GM08714 (cell line): ENCODE results near the gene PNMT.

ENCODE experiments used
- H3K4me3 ChIP-seq: fragments of 200-500 bp; sonication (Bioruptor generic); 2 replicates; pipeline ENCODE4 v1.5.1; 2014; ENCODE audit warnings: mild to moderate bottlenecking, low read length, inconsistent platforms
- ZNF274 ChIP-seq: IDR thresholded peaks from 2 replicates; pipeline ENCODE4 v1.6.1; 2012; ENCODE audit warnings: mild to moderate bottlenecking, low read depth, low read length

PNMT gene

DNA sequence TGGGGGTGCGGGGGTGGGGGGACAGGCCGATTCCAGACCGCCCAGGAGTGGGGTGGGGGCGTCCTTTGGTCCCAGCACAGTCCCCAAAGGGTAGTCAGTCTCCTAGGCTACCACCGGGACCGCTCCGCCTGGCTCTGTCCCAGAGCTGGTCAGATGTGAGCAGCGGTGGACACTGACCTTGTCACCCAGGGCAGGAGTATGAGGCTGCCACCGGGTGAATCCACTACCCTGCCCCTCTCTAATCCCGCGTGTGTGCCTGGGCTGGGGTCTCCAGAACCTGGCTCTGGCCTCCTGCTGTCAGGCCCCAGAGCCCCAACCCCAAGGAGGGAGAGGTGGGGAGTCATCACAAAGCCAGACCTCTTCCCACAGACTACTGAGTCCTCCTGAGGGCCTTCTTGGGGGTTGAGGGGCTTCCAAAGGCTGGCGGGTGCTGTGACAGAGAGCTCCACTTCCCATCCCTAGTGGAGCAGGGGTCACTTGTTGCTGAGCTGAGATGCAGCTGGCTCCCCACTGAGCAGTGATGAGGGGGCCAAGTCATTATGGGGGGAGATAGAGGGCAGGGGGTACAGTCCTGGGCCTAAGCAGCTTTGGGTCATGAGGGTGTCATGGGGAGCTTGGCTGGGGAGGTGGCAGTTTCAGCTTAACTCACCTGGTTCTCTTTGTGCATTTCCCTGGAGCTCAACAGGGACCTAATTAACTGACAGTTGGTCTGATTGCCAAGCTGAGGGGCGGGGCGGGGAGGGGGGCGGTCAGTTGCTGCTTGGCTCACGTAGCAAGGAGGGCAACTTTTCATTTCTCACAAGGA, 40.3 kb upstream of the PNMT start:
- TF ChIP-seq ZNF274 = no peak
- H3K4me3 ChIP-seq = no peak overlapping the region

DNA sequence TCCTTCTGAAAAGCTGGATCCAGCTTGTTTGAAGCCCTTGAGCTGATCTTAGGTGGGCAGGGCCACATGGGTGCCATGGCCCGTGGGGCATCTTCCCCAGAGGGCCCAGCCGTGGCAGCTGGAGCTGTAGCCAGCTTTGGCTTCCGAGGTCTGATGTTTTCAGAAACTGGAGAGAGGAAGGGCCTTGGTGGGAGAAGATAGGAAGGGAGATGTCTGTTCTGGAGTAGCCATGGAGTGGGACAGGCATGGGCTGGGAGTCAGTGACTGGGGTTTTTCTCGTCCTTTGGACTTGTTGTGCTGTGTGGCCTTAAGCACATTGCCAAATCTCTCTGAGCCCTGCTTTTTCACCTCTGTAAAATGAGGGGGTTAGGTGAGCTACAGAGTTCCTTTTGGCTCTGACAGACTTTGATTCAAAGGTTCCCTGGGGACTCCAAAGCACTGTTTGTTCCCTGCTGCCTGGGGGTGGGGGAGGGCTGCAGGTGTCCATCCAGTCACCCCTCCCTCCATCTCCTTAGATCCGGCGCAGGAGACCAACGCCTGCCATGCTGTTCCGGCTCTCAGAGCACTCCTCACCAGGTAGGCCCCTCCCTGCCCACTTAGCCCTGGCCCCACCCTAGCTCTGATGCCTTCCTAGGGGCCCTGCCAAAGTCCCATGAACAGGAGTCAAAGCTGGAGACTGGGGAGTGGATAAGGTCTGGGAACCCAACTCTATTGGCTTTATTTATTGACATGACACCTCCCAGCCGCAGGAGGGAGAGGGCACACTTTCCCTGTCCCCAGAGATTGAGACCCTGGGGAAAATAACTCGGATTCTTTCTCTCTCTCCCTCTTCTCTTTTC, 39.4 kb upstream of the PNMT start:
- no peak overlapping the region for H3K4me3 ChIP-seq
- no peak for TF ChIP-seq ZNF274

DNA sequence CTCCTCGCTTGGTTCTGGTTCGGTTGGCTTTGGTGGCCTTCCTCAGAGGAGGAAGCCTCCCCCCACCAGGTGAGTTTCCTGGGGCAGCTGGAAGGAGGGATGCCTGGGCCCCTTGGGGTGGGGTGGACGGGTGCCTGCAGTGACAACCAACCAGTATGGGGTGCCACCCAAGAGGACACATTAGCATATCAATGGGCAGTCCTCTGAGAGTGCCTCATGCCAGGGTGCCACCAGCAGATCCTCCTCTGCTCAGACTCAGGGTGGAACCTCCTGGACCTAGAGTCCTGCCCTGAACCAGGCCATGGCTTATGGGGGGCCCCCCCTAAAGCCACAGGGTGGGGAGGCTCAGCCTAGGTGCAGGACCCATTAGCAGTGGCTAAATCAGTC, 38.8 kb upstream of the PNMT start:
- TF ChIP-seq ZNF274 = no peak
- H3K4me3 ChIP-seq = no peak overlapping the region

DNA sequence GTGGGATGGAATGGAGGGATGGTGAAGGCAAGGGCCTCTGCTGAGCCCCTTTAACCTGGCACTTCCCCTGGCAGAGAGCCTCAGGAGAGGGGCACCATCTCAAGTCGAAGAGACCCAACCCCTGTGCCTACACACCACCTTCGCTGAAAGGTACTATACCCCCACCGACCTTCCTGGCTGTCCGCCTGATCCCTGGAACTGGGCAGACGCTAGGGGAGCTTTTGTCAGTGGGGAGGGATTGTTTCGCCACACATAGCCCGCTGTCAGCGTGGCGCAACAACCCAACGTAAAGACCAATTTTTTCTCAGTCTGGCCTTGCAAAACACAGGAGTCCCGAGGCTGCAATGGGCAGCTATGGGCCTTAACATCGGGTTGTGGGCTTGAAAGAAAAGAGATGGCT, 38.4 kb upstream of the PNMT start:
- H3K4me3 ChIP-seq = no peak overlapping the region
- TF ChIP-seq ZNF274 = no peak

DNA sequence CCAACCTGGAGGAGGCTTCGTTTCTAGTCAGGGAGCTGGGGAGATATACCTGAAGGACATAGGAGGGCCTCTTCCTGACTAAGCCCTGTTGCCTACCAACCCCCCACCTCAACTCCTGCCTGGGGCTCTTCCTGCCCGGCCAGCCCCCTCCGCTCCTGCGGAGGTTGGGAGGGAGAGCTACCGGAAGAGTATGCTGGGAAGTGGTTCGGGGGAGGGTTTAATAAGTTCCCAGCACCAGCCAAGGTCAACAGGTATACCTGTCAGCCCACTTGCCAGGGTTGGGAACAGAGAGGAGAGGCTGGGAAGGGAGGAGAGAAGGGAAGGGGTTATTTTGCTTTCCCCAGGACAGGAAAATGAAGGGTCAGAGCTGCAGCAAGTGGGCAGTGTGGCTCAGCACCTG, 36.9 kb upstream of the PNMT start:
- TF ChIP-seq ZNF274 = no peak

DNA sequence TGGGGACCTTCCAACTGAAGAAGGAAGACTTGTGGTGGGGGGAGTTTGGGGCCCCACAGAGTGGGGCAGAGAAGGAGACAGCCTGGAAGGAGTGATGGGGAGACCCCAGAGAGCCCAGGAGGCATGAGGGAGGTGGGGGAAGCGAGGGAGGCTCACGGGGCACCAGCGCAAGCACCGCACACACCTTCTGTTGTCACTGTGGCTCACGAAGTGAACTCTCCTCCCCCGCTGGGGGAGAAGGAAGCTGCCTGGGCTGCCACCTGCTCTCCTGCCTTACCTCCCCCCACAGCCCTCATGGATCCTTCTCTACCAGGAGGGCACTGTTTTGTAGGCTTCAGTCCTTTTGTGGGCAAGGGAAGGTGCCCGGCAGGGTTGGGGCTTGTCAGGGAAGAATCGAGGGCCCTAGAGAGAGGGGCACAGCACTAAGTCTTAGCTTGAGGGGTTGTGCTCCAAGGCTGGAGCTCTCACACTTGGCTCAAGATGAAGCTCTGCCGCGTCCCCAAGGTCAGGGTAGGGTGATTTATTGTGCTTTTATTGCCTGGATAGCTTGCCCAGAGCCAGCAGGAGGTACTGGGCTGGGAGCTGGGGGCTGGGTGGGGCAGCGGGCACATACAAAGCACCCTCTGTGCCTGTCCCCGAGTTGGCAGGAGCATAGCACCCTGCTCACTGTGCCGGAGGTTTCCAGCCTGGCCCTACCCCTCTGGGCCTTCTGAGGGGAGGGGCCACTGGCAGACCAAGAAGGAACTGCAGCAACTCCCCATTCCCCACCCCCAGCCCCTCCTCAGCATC, 35.9 kb upstream of the PNMT start:
- no peak for TF ChIP-seq ZNF274
- no peak overlapping the region for H3K4me3 ChIP-seq

More for the DNA sequence above, 36.9 kb upstream of the PNMT start:
- no peak overlapping the region for H3K4me3 ChIP-seq

DNA sequence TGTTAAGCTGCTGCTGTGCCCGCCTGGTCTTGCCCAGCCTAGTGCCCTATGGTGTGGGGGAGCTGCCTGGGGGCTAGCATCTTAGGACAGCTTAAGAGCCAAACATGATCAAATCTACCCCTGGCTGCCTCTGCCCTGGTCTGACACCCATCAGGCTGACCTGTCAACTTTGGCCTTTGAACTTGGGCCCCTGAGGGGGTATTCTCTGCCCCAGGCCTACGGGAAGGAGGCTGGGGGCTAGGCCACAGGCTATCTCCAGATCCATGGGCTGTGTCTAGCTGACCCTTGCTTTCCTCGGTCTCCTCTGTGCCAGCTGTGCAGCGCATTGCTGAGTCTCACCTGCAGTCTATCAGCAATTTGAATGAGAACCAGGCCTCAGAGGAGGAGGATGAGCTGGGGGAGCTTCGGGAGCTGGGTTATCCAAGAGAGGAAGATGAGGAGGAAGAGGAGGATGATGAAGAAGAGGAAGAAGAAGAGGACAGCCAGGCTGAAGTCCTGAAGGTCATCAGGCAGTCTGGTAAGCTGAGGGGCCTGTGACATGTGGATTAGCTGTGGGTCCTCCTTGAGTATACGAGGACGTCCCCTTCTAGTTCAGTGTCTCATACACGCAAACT, 34.6 kb upstream of the PNMT start:
- no peak overlapping the region for H3K4me3 ChIP-seq
- no peak for TF ChIP-seq ZNF274

DNA sequence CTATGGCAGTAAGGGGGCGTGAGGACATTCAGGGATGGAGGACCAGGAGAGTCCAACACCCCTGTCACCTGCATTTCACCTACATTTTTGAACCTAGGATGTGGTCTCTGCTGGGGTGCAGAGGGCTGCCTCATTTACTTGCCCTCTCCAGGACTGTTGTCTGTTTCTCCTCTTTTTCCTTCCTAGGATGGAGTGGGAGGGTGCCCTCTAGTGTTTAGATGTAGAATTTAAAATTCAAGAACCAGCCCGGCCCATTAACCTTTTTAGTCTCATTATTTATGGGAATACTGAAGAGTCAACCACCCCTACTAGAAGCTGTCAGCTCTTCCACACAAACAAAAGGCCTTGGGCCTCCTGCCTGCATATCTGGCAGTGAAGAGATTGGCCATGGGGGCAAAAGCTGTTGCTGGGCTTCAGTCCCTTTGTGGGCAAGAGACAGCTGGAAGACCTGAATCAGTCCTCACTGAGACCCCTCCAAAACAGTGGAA, 33.8 kb upstream of the PNMT start:
- no peak overlapping the region for H3K4me3 ChIP-seq
- no peak for TF ChIP-seq ZNF274

DNA sequence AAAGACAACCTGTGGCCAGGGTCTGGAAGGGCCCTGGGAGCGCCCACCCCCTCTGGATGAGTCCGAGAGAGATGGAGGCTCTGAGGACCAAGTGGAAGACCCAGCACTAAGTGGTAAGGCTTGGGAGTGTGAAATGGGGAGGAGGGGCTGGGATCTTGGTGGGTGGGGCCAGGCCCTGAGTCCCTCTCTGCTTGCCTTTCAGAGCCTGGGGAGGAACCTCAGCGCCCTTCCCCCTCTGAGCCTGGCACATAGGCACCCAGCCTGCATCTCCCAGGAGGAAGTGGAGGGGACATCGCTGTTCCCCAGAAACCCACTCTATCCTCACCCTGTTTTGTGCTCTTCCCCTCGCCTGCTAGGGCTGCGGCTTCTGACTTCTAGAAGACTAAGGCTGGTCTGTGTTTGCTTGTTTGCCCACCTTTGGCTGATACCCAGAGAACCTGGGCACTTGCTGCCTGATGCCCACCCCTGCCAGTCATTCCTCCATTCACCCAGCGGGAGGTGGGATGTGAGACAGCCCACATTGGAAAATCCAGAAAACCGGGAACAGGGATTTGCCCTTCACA, 32.6 kb upstream of the PNMT start:
- no peak for TF ChIP-seq ZNF274
- H3K4me3 ChIP-seq = no peak overlapping the region

DNA sequence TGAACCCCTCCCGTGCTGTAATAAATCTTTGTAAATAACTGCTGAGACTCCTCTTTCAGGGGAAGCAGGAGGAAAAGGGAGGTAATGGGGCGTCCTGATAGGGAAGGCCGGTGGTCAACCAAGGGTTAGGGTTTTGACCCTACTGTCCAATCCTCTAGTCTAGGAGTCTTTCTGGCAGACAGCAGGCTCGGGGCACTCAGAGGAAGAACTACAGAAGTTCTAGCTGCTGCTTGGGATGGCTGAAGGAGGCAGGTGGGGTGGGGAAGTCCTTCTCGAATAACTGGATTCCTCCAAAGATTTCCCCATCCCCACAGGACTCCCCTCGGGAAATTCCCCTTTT, 31.7 kb upstream of the PNMT start:
- peak overlapping the region; percentile 90; the same call in 1 of the 2 replicates for H3K4me3 ChIP-seq
- TF ChIP-seq ZNF274 = no peak

DNA sequence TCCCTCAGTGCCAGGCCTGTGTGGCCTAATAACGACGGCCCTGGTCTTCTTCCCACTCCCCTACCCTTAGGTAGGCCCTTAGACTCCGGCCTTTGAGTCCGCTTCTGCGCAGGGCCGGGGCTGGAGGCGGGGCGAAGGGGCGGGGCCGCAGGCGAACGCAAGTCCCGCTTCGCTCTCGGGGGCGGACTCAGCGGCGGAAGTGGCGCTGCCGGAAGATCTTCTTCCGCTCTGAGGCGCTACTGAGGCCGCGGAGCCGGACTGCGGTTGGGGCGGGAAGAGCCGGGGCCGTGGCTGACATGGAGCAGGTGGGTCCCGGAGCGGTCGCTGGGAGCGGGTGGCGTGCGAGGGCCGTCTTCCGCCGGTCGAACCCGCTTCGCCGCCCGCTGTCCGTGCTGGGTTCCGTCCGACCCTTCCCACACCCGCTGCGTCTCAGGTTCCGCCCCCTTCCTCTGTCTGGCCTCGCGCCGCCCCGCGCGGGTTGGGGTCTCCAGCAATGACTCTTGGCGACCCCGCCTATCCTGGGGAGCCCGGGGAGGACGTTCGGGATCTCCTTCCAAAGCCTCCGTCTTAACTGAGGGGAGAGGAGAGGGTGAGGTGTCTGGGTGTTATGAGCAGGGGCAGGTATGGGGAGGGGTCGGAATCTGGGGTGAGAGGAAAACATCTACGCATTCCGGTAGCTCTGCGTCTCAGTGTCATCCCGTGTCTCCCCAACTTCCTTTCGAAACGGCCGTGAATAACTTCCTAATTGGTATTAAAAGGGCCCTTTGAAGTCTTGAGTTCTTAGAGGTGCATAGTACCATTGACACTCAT, 31.1 kb upstream of the PNMT start, which contains the start of gene STARD3:
Gene STARD3, plus strand, starts transcription at position 218 of the 810 bp plus-strand sequence. CDS start 16,388 bp downstream, outside the sequence.
- H3K4me3 ChIP-seq = peak within 1 kb of the TSS; percentile 90
- no peak for TF ChIP-seq ZNF274

DNA sequence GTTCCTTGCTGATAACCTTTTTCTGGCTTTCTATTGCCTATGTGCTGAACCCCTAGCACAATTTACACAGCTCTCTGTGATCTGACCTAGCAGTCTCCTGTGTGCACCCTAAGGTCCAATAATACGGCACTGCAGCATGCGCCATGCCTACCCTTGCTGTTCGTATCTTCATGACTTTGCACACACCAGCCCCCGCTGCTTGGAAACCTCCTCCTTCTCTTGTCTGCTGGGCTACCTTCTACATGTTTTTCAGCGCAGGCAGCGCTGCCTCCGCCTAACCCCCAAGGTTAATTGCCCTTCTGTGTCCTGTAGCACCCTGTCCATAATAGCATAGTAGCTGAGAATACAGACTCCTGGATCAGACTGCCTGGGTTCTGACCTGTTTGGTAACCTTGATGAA, 29.9 kb upstream of the PNMT start:
- TF ChIP-seq ZNF274 = no peak
- peak overlapping the region; percentile 90; the same call in 1 of the 2 replicates for H3K4me3 ChIP-seq

DNA sequence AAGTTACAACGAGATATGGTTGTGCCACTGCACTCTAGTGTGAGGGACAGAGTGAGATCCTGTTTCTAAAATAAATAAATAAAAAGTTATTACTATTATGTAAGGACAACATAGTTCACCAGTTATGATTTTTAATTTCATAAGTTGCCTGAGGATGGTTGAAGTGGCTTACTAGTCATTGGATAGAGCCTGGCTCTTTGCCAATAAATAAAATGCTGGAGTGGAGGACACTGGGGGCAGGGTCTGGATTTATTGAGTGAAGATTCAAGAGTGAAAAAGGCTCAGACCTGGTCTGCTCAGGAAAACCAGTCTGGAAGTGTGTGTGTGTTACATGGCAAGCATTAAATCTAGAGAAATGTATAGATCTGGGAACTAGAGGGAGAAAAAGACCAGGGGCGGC, 29.2 kb upstream of the PNMT start:
- no peak for TF ChIP-seq ZNF274
- no peak overlapping the region for H3K4me3 ChIP-seq
